SU-DHL-6 (cell line): ENCODE data around the gene APBA3.

Experiments used
- EZH2phosphoT487 ChIP-seq: fragments of 200-600 bp; sonication (generic), shearing (Covaris generic); conservative IDR thresholded peaks from 2 replicates; pipeline ENCODE4 v1.6.1; 2018; ENCODE audit warnings: mild to moderate bottlenecking, antibody characterized with exemption, low read length, moderate library complexity, mixed read lengths
- TF ChIP-seq, protein P1 (sequence below): fragments of 200-600 bp; sonication (generic); IDR thresholded peaks from one replicate; pipeline ENCODE4 v1.5.1; 2017; ENCODE audit warnings: antibody characterized with exemption, mild to moderate bottlenecking, low read length, moderate library complexity; ENCODE audit not compliant: insufficient read depth, poor library complexity, severe bottlenecking

GRCh38 chr19:3743486-3743885 is 18.0 kb downstream of the APBA3 start:
- TF ChIP-seq, protein P1, sequence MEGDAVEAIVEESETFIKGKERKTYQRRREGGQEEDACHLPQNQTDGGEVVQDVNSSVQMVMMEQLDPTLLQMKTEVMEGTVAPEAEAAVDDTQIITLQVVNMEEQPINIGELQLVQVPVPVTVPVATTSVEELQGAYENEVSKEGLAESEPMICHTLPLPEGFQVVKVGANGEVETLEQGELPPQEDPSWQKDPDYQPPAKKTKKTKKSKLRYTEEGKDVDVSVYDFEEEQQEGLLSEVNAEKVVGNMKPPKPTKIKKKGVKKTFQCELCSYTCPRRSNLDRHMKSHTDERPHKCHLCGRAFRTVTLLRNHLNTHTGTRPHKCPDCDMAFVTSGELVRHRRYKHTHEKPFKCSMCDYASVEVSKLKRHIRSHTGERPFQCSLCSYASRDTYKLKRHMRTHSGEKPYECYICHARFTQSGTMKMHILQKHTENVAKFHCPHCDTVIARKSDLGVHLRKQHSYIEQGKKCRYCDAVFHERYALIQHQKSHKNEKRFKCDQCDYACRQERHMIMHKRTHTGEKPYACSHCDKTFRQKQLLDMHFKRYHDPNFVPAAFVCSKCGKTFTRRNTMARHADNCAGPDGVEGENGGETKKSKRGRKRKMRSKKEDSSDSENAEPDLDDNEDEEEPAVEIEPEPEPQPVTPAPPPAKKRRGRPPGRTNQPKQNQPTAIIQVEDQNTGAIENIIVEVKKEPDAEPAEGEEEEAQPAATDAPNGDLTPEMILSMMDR, result no peak
- no peak for TF ChIP-seq EZH2phosphoT487
